Measurements from ENCODE around the gene CCNT1. TPM values are rescaled to one million over a fixed set of nuclear protein-coding genes. Genes with fewer than 3 reads are reported as not detected.
"Not testable (repeated sequence)": the region's sequence is repeated elsewhere in the genome, so short reads cannot be mapped to it uniquely, and the experiment has no call there.

CCNT1 gene
- total RNA-seq, 1 experiment from 2014 or later = 26.9 TPM

DNA sequence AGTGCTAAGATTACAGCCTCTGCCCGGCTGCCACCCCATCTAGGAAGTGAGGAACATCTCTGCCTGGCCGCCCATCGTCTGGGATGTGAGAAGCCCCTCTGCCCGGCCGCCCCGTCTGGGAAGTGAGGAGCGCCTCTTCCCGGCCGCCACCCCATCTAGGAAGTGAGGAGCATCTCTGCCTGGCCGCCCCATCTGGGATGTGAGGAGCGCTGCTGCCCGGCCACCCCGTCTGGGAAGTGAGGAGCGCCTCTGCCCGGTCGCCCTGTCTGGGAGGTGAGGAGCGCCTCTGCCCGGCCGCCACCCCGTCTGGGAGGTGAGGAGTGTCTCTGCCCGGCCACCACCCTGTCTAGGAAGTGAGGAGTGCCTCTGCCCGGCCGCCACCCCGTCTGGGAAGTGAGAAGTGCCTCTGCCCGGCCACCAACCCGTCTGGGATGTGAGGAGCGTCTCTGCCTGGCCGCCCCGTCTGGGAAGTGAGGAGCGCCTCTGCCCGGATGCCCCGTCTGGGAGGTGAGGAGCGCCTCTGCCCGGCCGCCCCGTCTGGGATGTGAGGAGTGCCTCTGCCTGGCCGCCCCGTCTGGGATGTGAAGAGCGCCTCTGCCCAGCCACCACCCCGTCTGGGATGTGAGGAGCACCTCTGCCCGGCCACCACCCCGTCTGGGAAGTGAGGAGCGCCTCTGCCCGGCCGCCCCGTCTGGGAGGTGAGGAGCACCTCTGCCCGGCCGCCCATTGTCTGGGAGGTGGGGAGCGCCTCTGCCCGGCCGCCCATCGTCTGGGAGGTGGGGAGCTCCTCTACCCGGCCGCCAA is 74.6 kb downstream of the CCNT1 start:
- DNase-seq (ENCODE audit: low spot score) = not testable (repeated sequence)

DNA sequence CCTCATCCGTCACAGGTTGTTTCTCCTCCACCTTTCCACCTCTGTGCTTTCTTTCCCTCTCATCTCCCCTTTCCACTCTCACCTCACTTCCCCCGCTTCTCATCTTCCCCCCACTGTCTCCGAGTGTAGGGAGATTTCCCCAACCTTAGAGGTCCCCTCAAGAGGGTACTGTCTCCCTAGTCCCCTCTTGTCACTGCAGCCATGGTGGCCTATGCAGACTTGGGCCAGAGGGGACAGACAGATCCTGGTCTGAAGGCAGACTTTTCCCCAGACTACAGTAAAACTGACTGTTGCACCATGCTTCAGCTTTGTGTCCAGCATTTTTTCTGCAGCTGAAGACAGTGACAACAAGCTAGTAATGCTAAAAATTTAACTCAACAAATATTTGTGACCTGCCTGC is 75.7 kb downstream of the CCNT1 start:
- no peak for DNase-seq (ENCODE audit: low spot score)

GRCh38 chr12:48640428-48640827 is 76.1 kb downstream of the CCNT1 start:
- DNase-seq (ENCODE audit: low spot score) = no peak

Other genes with a start within 250 kb of the CCNT1 start
- not detected in 2 replicates for gene ANP32D, start 244.1 kb downstream of the CCNT1 start, total RNA-seq (2014; rRNA removed; shearing (Covaris generic))
- not detected in 2 replicates for gene C12orf54, start 234.2 kb downstream of the CCNT1 start, total RNA-seq (2014; rRNA removed; shearing (Covaris generic))
- not detected in 2 replicates for gene OR8S1, start 191.1 kb downstream of the CCNT1 start, total RNA-seq (2014; rRNA removed; shearing (Covaris generic))
- not detected in 2 replicates for gene LALBA, start 146.7 kb downstream of the CCNT1 start, total RNA-seq (2014; rRNA removed; shearing (Covaris generic))
- gene KANSL2, start 34.5 kb downstream of the CCNT1 start, total RNA-seq (2014; rRNA removed; shearing (Covaris generic)) = 70.0 and 87.5 TPM in 2 replicates
- 7.8 and 8.5 TPM in 2 replicates for gene ADCY6, start 72.4 kb upstream of the CCNT1 start, total RNA-seq (2014; rRNA removed; shearing (Covaris generic))
- 15.1 and 17.7 TPM in 2 replicates for gene CACNB3, start 101.8 kb upstream of the CCNT1 start, total RNA-seq (2014; rRNA removed; shearing (Covaris generic))
- gene DDX23, start 135.5 kb upstream of the CCNT1 start, total RNA-seq (2014; rRNA removed; shearing (Covaris generic)) = 65.5 and 75.0 TPM in 2 replicates
- 0.06 and 0.14 TPM in 2 replicates for gene RND1, start 149.2 kb upstream of the CCNT1 start, total RNA-seq (2014; rRNA removed; shearing (Covaris generic))
- 12.1 and 14.2 TPM in 2 replicates for gene FKBP11, start 208.8 kb upstream of the CCNT1 start, total RNA-seq (2014; rRNA removed; shearing (Covaris generic))
- gene ARF3, start 240.8 kb upstream of the CCNT1 start, total RNA-seq (2014; rRNA removed; shearing (Covaris generic)) = 111 and 127 TPM in 2 replicates

Measured in H4 (cell line).